Ammon's horn (tissue), 1 donor: Measurements from ENCODE around the gene SLC31A1.
A peak's percentile ranks its signal among the peaks of the same experiment; 100 is the strongest.

Source experiments
- DNase-seq: peaks from one replicate; pipeline ENCODE4 v3.0.0-alpha.2; 2016; ENCODE audit warnings: low spot score

SLC31A1 gene

GRCh38 chr9:113307396-113307975 lies 86.1 kb downstream of the SLC31A1 start:
- no peak for DNase-seq

- DNase-seq: peak; percentile 69
These were observed 88.0 kb downstream of the SLC31A1 start for GRCh38 chr9:113309204-113309813.

DNA sequence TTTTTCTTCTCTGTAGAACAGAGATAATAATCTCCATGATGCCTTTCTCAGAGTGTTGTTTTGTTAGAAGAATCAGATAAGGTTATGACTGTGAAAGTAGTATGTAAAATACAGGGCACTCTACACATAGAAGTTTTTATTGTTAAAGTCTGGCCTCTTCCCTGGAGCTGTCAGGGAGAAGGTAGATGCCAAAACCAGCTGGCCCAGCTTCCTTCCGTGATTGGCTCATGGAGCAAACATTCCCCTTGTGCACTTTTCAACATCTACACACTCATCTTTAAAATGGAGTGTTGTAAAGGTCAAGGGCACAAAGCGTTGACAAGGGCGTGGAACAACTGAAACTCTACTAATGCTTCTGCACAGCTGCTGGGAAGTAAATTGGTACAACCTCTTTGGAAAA lies 89.2 kb downstream of the SLC31A1 start:
- DNase-seq: no peak

- DNase-seq: peak; percentile 35
These were observed 90.6 kb downstream of the SLC31A1 start for GRCh38 chr9:113311961-113312360.

DNA sequence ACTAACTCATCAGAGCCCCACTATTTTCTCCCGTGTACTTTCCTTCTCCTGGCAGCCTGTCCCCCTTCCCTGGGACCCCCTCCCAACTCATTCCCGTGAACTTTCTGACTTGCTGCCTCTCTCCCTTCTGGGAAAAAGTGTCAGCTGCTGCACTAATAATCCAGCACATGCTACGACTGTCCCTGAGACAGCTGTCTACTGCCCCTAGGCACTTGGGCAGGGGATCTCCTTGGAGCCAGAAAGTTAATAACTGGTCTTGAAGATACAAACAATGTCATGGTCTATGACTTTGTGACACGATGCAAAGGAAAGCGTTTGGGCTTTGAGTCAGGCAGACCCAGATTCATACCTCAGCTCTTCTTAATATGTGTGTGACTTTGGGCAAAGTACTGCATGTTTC lies 91.9 kb downstream of the SLC31A1 start:
- DNase-seq: no peak
